Kidney (tissue), 14 donors: ENCODE results near the gene F2RL2. TPM values are rescaled to one million over a fixed set of nuclear protein-coding genes. Genes with fewer than 3 reads are reported as not detected.

ENCODE experiments used
- DNase-seq, 5 donors: peaks; one replicate each; pipeline ENCODE4 v3.0.0-alpha.2; 2013 to 2020
- FAIRE-seq: peaks from 2 replicates; lab custom pipeline; 2012; peaks lifted over from hg19 to GRCh38; lab: Jason Lieb, UNC
- H3K27ac ChIP-seq, 2 donors: one replicate each; pipeline ENCODE4 v1.7.0; 2013; ENCODE audit warnings: low read depth in 2 of 2, low read length in 2 of 2, inconsistent platforms in 1 of 2
- H3K27me3 ChIP-seq: one replicate; pipeline ENCODE4 v1.7.1; 2013; ENCODE audit warnings: low read length, inconsistent platforms; ENCODE audit not compliant: control insufficient read depth, insufficient read depth
- H3K36me3 ChIP-seq, 3 donors: one replicate each; pipeline versions ENCODE4 v1.7.0 to v1.7.1; 2013; ENCODE audit warnings: low read length in 3 of 3, control low read depth in 1 of 3, inconsistent platforms in 1 of 3; ENCODE audit not compliant: insufficient read depth in 3 of 3, control insufficient read depth in 2 of 3
- H3K4me1 ChIP-seq, 3 donors: one replicate each; pipeline versions ENCODE4 v1.7.0 to v1.7.1; 2013; ENCODE audit warnings: low read length in 3 of 3, inconsistent platforms in 1 of 3, low read depth in 1 of 3; ENCODE audit not compliant: control insufficient read depth in 2 of 3, insufficient read depth in 2 of 3
- H3K4me3 ChIP-seq, 3 donors: one replicate each; pipeline versions ENCODE4 v1.7.0 to v1.8.1; 2013; ENCODE audit warnings: low read length in 3 of 3, control low read depth in 1 of 3, inconsistent platforms in 1 of 3
- H3K9ac ChIP-seq, 3 donors: one replicate each; pipeline versions ENCODE4 v1.7.0 to v1.7.1; 2013; ENCODE audit warnings: low read length in 3 of 3, control low read depth in 1 of 3, inconsistent platforms in 1 of 3
- H3K9me3 ChIP-seq, 3 donors: one replicate each; pipeline versions ENCODE4 v1.7.0 to v1.7.1; 2013; ENCODE audit warnings: low read length in 3 of 3, control low read depth in 1 of 3, inconsistent platforms in 1 of 3; ENCODE audit not compliant: control insufficient read depth in 2 of 3, insufficient read depth in 1 of 3
- intact Hi-C: fragments of 100-400 bp; cut with DNase I; formaldehyde crosslinking; loops from one replicate; pipeline ENCODE4 v1.11.1; 2022
- polyA plus RNA-seq: library from polyadenylated mRNA; stranded (reverse); fragments of 350-450 nt; fragmentation: Illumina TruSeq; extraction: RNeasy Lipid Tissue Mini Kit (QIAGEN cat#74804); gene quantifications from one replicate; pipeline ENCODE4 v1.2.3, GENCODE V29; 2014; ENCODE audit warnings: low read depth, low replicate concordance; ENCODE audit not compliant: insufficient read depth
- total RNA-seq: library from RNA; stranded (reverse); fragmentation: NEBNext Ultra II Directional; extraction: Animal tissue kit (Norgen Biotek cat#: 25700); gene quantifications from one replicate; pipeline ENCODE4 v1.2.1, GENCODE V29; 2021
- TF ChIP-seq, protein P1 (sequence below): IDR thresholded peaks from 3 replicates; pipeline ENCODE4 v1.5.1; 2012; ENCODE audit warnings: mild to moderate bottlenecking, moderate library complexity, borderline replicate concordance; ENCODE audit not compliant: insufficient read depth; ENCODE audit errors: extremely low read depth
- donor health status: control.
- donor health status: control.
- donor health status: control.
- donor health status: control.
- donor health status: control.
- donor health status: DM: yes; HTN: yes; CAD: no.
- donor health status: Normal renal cell carcinoma (clear cell type).

F2RL2 gene
- total and polyA plus RNA-seq, 2 donors from 2014 or later = 0.32 to 0.44 TPM

GRCh38 chr5:76602094-76602726 lies 21.0 kb downstream of the F2RL2 start:
- Histone ChIP-seq H3K27me3 (no peaks in the 10 kb centered on the region), H3K4me3 (no peak overlapping the region), H3K27ac (no peak overlapping the region), H3K9me3 (no peaks in the 10 kb centered on the region), H3K4me1 (no peaks in the 10 kb centered on the region), H3K36me3 (no peaks in the 10 kb centered on the region), H3K9ac (no peak overlapping the region)
- DNase-seq (no peak), FAIRE-seq (no peak)
- intact Hi-C loops = no loop called here
- TF ChIP-seq, protein P1, sequence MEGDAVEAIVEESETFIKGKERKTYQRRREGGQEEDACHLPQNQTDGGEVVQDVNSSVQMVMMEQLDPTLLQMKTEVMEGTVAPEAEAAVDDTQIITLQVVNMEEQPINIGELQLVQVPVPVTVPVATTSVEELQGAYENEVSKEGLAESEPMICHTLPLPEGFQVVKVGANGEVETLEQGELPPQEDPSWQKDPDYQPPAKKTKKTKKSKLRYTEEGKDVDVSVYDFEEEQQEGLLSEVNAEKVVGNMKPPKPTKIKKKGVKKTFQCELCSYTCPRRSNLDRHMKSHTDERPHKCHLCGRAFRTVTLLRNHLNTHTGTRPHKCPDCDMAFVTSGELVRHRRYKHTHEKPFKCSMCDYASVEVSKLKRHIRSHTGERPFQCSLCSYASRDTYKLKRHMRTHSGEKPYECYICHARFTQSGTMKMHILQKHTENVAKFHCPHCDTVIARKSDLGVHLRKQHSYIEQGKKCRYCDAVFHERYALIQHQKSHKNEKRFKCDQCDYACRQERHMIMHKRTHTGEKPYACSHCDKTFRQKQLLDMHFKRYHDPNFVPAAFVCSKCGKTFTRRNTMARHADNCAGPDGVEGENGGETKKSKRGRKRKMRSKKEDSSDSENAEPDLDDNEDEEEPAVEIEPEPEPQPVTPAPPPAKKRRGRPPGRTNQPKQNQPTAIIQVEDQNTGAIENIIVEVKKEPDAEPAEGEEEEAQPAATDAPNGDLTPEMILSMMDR = no peak

- H3K9ac ChIP-seq = no peak overlapping the region
- no peaks in the 10 kb centered on the region for H3K36me3 ChIP-seq
- intact Hi-C loops = no loop called here
- TF ChIP-seq, protein P1 = peak; percentile 67
- no peaks in the 10 kb centered on the region for H3K9me3 ChIP-seq
- DNase-seq (peak in 2 of 5 donors; percentile 58 to 81), FAIRE-seq (peak; percentile 80)
- no peaks in the 10 kb centered on the region for H3K27me3 ChIP-seq
- H3K4me3 ChIP-seq = no peak overlapping the region
- H3K27ac ChIP-seq = no peak overlapping the region
- no peaks in the 10 kb centered on the region for H3K4me1 ChIP-seq
These were observed 21.7 kb downstream of the F2RL2 start for GRCh38 chr5:76601470-76601869.

- FAIRE-seq (no peak), DNase-seq (no peak)
- no peak overlapping the region for H3K9ac ChIP-seq
- no peak overlapping the region for H3K4me3 ChIP-seq
- H3K36me3 ChIP-seq = no peaks in the 10 kb centered on the region
- H3K9me3 ChIP-seq = no peaks in the 10 kb centered on the region
- intact Hi-C loops = no loop called here
- TF ChIP-seq, protein P1 = no peak
- H3K27ac ChIP-seq = no peak overlapping the region
- H3K4me1 ChIP-seq = no peaks in the 10 kb centered on the region
- H3K27me3 ChIP-seq = no peaks in the 10 kb centered on the region
These were observed 22.5 kb downstream of the F2RL2 start for GRCh38 chr5:76600716-76601115.

DNA sequence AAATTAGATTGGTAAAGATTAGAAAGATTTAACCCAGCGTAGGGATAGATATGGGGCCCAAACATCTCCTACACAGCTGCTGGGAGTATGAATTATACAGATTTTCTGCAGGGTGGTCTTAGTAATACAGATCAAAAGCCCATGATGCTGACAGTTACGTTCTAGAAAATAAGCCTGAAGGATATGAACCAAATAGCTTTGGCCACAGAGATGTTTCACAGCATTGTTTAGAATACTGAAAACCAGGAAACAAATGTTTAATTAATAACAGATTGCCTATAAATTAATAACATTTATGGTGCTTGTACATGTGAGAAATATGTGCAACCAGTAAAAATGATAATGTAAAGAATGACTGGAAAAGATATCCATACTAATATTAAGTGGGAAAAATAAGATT lies 24.7 kb downstream of the F2RL2 start:
- TF ChIP-seq, protein P1 = no peak
- FAIRE-seq = no peak
- H3K27ac ChIP-seq = no peak overlapping the region

More for the DNA sequence above, 24.7 kb downstream of the F2RL2 start:
- H3K4me3 ChIP-seq = no peak overlapping the region
- no peak overlapping the region for H3K9ac ChIP-seq
- no peaks in the 10 kb centered on the region for H3K9me3 ChIP-seq
- intact Hi-C loops = no loop called here
- no peaks in the 10 kb centered on the region for H3K36me3 ChIP-seq
- DNase-seq = no peak
- no peaks in the 10 kb centered on the region for H3K27me3 ChIP-seq
- no peaks in the 10 kb centered on the region for H3K4me1 ChIP-seq
